GM19467 (cell line): ENCODE results near the gene SDC4.
"Not testable (repeated sequence)": the region's sequence is repeated elsewhere in the genome, so short reads cannot be mapped to it uniquely, and the experiment has no call there.

Experiments
- ATAC-seq: cut with Tn5 transposase; IDR thresholded peaks from one replicate; pipeline ENCODE4 v1.9.1; 2021; ENCODE audit warnings: mild to moderate bottlenecking, moderate library complexity; ENCODE audit not compliant: unreplicated experiment

Gene SDC4

GRCh38 chr20:45365444-45365970 lies 17.3 kb upstream of the SDC4 start:
- no peak for ATAC-seq

GRCh38 chr20:45363611-45364492 lies 15.6 kb upstream of the SDC4 start:
- no peak for ATAC-seq

GRCh38 chr20:45362804-45363610 lies 14.8 kb upstream of the SDC4 start, which contains the start of gene SYS1:
TSS of gene SYS1 (plus strand) at chr20:45363156. CDS start at chr20:45363532, 376 bp downstream.
- peak; percentile 83 for ATAC-seq

- ATAC-seq: no peak
Measured at GRCh38 chr20:45361793-45362192, 13.6 kb upstream of the SDC4 start.

- ATAC-seq: no peak
Measured at GRCh38 chr20:45359406-45360148, 11.4 kb upstream of the SDC4 start.

- no peak for ATAC-seq
Measured at GRCh38 chr20:45359069-45359405, 10.8 kb upstream of the SDC4 start.

GRCh38 chr20:45358282-45359068 lies 10.3 kb upstream of the SDC4 start:
- no peak for ATAC-seq

GRCh38 chr20:45355209-45356084 lies 7.2 kb upstream of the SDC4 start:
- ATAC-seq: no peak

GRCh38 chr20:45354423-45355208 lies 6.4 kb upstream of the SDC4 start:
- ATAC-seq: no peak

GRCh38 chr20:45353746-45354145 lies 5.5 kb upstream of the SDC4 start:
- no peak for ATAC-seq

GRCh38 chr20:45352729-45353128 lies 4.5 kb upstream of the SDC4 start:
- ATAC-seq: no peak

GRCh38 chr20:45350795-45351194 lies 2.6 kb upstream of the SDC4 start:
- ATAC-seq: not testable (repeated sequence)

- ATAC-seq: no peak
Measured at GRCh38 chr20:45350217-45350616, 2.0 kb upstream of the SDC4 start.

- no peak for ATAC-seq
Measured at GRCh38 chr20:45347297-45347935, 808 bp downstream of the SDC4 start.

GRCh38 chr20:45346851-45347250 lies 1.4 kb downstream of the SDC4 start:
- ATAC-seq: no peak

GRCh38 chr20:45346291-45346718 lies 1.9 kb downstream of the SDC4 start:
- no peak for ATAC-seq

GRCh38 chr20:45345104-45345936 lies 2.9 kb downstream of the SDC4 start:
- ATAC-seq: no peak
